Measurements from ENCODE around the gene MST1R. TPM values are rescaled to one million over a fixed set of nuclear protein-coding genes. Genes with fewer than 3 reads are reported as not detected.
"Not testable (repeated sequence)": the region's sequence is repeated elsewhere in the genome, so short reads cannot be mapped to it uniquely, and the experiment has no call there.

Gene MST1R
- total and polyA plus RNA-seq, 2 experiments from 2014 or later, result 3.7 to 3.9 TPM

DNA sequence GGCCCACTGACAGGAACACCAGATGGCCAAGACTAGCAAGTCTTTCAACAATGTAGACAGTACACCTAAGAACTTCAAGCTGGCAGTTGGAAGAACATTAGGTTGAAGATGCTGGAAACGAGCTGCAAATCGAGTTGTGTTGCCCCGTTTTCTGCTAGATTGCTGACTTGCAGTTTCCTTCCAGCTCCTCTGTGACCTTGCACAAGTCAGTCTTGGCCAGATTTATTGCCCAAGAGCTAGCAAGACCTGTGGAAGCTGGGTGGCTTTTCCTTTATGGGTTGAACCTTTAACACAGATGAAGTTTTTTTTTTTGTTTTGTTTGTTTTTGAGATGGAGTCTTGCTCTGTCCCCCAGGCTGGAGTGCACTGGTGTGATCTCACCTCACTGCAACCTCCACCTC is 33.4 kb upstream of the MST1R start:
- TF ChIP-seq, protein P1, sequence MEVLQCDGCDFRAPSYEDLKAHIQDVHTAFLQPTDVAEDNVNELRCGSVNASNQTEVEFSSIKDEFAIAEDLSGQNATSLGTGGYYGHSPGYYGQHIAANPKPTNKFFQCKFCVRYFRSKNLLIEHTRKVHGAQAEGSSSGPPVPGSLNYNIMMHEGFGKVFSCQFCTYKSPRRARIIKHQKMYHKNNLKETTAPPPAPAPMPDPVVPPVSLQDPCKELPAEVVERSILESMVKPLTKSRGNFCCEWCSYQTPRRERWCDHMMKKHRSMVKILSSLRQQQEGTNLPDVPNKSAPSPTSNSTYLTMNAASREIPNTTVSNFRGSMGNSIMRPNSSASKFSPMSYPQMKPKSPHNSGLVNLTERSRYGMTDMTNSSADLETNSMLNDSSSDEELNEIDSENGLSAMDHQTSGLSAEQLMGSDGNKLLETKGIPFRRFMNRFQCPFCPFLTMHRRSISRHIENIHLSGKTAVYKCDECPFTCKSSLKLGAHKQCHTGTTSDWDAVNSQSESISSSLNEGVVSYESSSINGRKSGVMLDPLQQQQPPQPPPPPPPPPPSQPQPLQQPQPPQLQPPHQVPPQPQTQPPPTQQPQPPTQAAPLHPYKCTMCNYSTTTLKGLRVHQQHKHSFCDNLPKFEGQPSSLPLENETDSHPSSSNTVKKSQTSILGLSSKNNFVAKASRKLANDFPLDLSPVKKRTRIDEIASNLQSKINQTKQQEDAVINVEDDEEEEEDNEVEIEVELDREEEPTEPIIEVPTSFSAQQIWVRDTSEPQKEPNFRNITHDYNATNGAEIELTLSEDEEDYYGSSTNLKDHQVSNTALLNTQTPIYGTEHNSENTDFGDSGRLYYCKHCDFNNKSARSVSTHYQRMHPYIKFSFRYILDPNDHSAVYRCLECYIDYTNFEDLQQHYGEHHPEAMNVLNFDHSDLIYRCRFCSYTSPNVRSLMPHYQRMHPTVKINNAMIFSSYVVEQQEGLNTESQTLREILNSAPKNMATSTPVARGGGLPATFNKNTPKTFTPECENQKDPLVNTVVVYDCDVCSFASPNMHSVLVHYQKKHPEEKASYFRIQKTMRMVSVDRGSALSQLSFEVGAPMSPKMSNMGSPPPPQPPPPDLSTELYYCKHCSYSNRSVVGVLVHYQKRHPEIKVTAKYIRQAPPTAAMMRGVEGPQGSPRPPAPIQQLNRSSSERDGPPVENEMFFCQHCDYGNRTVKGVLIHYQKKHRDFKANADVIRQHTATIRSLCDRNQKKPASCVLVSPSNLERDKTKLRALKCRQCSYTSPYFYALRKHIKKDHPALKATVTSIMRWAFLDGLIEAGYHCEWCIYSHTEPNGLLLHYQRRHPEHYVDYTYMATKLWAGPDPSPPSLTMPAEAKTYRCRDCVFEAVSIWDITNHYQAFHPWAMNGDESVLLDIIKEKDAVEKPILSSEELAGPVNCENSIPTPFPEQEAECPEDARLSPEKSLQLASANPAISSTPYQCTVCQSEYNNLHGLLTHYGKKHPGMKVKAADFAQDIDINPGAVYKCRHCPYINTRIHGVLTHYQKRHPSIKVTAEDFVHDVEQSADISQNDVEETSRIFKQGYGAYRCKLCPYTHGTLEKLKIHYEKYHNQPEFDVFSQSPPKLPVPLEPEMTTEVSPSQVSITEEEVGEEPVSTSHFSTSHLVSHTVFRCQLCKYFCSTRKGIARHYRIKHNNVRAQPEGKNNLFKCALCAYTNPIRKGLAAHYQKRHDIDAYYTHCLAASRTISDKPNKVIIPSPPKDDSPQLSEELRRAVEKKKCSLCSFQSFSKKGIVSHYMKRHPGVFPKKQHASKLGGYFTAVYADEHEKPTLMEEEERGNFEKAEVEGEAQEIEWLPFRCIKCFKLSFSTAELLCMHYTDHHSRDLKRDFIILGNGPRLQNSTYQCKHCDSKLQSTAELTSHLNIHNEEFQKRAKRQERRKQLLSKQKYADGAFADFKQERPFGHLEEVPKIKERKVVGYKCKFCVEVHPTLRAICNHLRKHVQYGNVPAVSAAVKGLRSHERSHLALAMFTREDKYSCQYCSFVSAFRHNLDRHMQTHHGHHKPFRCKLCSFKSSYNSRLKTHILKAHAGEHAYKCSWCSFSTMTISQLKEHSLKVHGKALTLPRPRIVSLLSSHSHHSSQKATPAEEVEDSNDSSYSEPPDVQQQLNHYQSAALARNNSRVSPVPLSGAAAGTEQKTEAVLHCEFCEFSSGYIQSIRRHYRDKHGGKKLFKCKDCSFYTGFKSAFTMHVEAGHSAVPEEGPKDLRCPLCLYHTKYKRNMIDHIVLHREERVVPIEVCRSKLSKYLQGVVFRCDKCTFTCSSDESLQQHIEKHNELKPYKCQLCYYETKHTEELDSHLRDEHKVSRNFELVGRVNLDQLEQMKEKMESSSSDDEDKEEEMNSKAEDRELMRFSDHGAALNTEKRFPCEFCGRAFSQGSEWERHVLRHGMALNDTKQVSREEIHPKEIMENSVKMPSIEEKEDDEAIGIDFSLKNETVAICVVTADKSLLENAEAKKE (CRISPR knock-in tag; IDR thresholded peaks at IDR 0.05), result no peak
- TF ChIP-seq NANOG (IDR thresholded peaks at IDR 0.05; ENCODE audit: borderline replicate concordance) (no peak), ZNF114 (CRISPR knock-in tag; IDR thresholded peaks at IDR 0.05) (no peak), EZH2phosphoT487 (IDR thresholded peaks at IDR 0.05; ENCODE audit: unreplicated experiment) (no peak), EZH2 (IDR thresholded peaks at IDR 0.05; ENCODE audit: low read depth, unreplicated experiment) (no peak)
- TF ChIP-seq, protein P2, sequence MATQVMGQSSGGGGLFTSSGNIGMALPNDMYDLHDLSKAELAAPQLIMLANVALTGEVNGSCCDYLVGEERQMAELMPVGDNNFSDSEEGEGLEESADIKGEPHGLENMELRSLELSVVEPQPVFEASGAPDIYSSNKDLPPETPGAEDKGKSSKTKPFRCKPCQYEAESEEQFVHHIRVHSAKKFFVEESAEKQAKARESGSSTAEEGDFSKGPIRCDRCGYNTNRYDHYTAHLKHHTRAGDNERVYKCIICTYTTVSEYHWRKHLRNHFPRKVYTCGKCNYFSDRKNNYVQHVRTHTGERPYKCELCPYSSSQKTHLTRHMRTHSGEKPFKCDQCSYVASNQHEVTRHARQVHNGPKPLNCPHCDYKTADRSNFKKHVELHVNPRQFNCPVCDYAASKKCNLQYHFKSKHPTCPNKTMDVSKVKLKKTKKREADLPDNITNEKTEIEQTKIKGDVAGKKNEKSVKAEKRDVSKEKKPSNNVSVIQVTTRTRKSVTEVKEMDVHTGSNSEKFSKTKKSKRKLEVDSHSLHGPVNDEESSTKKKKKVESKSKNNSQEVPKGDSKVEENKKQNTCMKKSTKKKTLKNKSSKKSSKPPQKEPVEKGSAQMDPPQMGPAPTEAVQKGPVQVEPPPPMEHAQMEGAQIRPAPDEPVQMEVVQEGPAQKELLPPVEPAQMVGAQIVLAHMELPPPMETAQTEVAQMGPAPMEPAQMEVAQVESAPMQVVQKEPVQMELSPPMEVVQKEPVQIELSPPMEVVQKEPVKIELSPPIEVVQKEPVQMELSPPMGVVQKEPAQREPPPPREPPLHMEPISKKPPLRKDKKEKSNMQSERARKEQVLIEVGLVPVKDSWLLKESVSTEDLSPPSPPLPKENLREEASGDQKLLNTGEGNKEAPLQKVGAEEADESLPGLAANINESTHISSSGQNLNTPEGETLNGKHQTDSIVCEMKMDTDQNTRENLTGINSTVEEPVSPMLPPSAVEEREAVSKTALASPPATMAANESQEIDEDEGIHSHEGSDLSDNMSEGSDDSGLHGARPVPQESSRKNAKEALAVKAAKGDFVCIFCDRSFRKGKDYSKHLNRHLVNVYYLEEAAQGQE (IDR thresholded peaks at IDR 0.05; ENCODE audit: unreplicated experiment), result no peak
- TF ChIP-seq, protein P3, sequence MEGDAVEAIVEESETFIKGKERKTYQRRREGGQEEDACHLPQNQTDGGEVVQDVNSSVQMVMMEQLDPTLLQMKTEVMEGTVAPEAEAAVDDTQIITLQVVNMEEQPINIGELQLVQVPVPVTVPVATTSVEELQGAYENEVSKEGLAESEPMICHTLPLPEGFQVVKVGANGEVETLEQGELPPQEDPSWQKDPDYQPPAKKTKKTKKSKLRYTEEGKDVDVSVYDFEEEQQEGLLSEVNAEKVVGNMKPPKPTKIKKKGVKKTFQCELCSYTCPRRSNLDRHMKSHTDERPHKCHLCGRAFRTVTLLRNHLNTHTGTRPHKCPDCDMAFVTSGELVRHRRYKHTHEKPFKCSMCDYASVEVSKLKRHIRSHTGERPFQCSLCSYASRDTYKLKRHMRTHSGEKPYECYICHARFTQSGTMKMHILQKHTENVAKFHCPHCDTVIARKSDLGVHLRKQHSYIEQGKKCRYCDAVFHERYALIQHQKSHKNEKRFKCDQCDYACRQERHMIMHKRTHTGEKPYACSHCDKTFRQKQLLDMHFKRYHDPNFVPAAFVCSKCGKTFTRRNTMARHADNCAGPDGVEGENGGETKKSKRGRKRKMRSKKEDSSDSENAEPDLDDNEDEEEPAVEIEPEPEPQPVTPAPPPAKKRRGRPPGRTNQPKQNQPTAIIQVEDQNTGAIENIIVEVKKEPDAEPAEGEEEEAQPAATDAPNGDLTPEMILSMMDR (conservative IDR thresholded peaks at IDR 0.05; ENCODE audit: low read depth in 2 of 2), result no peak
- no peaks in the 10 kb centered on the region for H3K36me3 ChIP-seq (ENCODE audit: insufficient read depth)
- H3K79me2 ChIP-seq (replicated peaks; ENCODE audit: insufficient read depth), result peaks cover 17% of the 10 kb centered on the region
- H3K4me2 ChIP-seq, result no peak overlapping the region
- H3K27me3 ChIP-seq (ENCODE audit: insufficient read depth), result no peaks in the 10 kb centered on the region
- H4K20me1 ChIP-seq (replicated peaks; ENCODE audit: insufficient read depth), result peaks cover 16% of the 10 kb centered on the region
- H3K36me3 Mint-ChIP-seq (ENCODE audit: low read depth), result peaks cover 3% of the 10 kb centered on the region; the same call in 1 of the 3 replicates
- no peak overlapping the region for H3K4me3 ChIP-seq
- ATAC-seq (no peak), DNase-seq (ENCODE audit: low spot score) (no peak)
- H3K9me2 ChIP-seq (ENCODE audit: insufficient read depth), result no peaks in the 10 kb centered on the region; the same call in 1 of the 2 replicates
- peaks cover 17% of the 10 kb centered on the region for H3K27me3 Mint-ChIP-seq (ENCODE audit: insufficient read depth, low read depth, poor library complexity)
- H3F3A ChIP-seq (replicated peaks; ENCODE audit: low read depth), result no peaks in the 10 kb centered on the region; the same call in 1 of the 2 replicates
- no peak overlapping the region for H3K4me3 Mint-ChIP-seq
- no peak overlapping the region for H3K27ac ChIP-seq (ENCODE audit: low read depth)
- H2AFZ ChIP-seq, result no peak overlapping the region
- H3K4me1 ChIP-seq (ENCODE audit: insufficient read depth), result no peaks in the 10 kb centered on the region
- H3K9me3 Mint-ChIP-seq, result no peaks in the 10 kb centered on the region
- no peaks in the 10 kb centered on the region for H3K4me1 Mint-ChIP-seq
- H3K27ac Mint-ChIP-seq, result no peak overlapping the region

DNA sequence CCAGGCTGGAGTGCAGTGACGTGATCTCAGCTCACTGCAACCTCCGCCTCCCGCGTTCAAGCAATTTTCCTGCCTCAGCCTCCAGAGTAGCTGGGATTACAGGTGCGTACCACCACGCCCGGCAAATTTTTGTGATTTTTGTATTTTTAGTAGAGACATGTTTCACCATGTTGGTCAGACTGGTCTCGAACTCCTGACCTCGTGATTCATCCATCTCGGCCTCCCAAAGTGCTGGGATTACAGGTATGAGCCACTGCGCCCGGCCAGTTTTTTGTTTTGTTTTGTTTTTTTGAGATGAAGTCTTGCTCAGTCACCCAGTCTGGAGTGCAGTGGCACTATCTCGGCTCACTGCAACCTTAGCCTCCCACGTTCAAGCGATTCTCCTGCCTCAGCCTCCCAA is 28.6 kb upstream of the MST1R start:
- not testable (repeated sequence) for DNase-seq (ENCODE audit: low spot score); H3K36me3 Mint-ChIP-seq (ENCODE audit: low read depth); H3K36me3 ChIP-seq (ENCODE audit: insufficient read depth); H3F3A ChIP-seq (replicated peaks; ENCODE audit: low read depth); H3K9me2 ChIP-seq (ENCODE audit: insufficient read depth); H2AFZ ChIP-seq; H3K4me3 ChIP-seq; H3K79me2 ChIP-seq (replicated peaks; ENCODE audit: insufficient read depth); H3K4me2 ChIP-seq; H3K9me3 Mint-ChIP-seq; H3K27ac Mint-ChIP-seq; H3K27ac ChIP-seq (ENCODE audit: low read depth); H3K27me3 ChIP-seq (ENCODE audit: insufficient read depth); H4K20me1 ChIP-seq (replicated peaks; ENCODE audit: insufficient read depth); H3K4me3 Mint-ChIP-seq; ATAC-seq
- H3K4me1 ChIP-seq (ENCODE audit: insufficient read depth), result peaks cover 19% of the 10 kb centered on the region
- Mint-ChIP-seq H3K27me3 (ENCODE audit: insufficient read depth, low read depth, poor library complexity) (peaks cover 15% of the 10 kb centered on the region), H3K4me1 (peaks cover 21% of the 10 kb centered on the region)
